PC-9 (cell line): ENCODE measurements around the gene SNAP47.

Experiments used
- CTCF ChIP-seq: fragments of 200-600 bp; sonication (generic); conservative IDR thresholded peaks from 2 replicates; pipeline ENCODE4 v1.6.1; 2017; ENCODE audit warnings: mixed run types, antibody characterized with exemption, mild to moderate bottlenecking, moderate library complexity
- EZH2 ChIP-seq: fragments of 200-600 bp; sonication (generic); IDR thresholded peaks from 2 replicates; pipeline ENCODE4 v1.8.0; 2017; ENCODE audit warnings: antibody characterized with exemption, low read depth

- TF ChIP-seq CTCF (no peak), EZH2 (no peak)
Measured at GRCh38 chr1:227723474-227723873, 11.8 kb upstream of the SNAP47 start.
